HG03108 (cell line): Measurements from ENCODE around the gene FOXA3.
A peak's percentile ranks its signal among the peaks of the same experiment; 100 is the strongest.
"Not testable (repeated sequence)": the region's sequence is repeated elsewhere in the genome, so short reads cannot be mapped to it uniquely, and the experiment has no call there.

ENCODE experiments used
- ATAC-seq: cut with Tn5 transposase; IDR thresholded peaks from one replicate; pipeline ENCODE4 v1.9.1; 2021; ENCODE audit warnings: moderate library complexity; ENCODE audit not compliant: unreplicated experiment

Gene FOXA3

DNA sequence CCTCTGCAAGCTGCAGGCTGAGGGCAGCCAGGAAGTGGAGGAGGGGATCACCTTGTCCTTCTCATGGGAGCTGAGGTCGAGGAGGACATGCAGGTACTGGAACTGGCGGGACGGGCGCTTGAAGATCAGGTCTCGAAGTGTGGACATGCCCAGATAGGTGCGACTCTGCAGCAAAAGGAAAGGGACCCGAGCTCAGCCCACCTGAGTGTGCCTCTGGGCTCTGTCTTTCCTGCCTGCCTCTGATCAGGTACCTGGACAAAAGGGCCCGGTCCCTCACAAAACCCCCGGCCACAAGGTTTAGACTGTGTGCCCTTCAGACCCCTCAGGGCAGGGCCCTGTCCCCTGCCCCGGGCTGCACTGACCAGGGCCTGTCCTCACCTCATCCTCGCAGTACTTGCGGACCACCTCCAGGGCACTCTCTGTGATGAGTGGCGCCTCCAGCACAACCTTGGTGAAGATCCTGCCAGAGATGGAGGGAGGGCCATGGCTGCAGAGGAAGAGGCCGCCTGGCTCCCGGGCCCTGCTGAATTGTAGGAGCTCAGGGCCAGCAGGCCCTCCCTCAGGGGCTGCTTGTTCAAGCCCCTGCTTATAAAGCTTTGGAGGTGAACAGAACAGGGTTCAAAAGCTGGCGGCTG, 36.5 kb upstream of the FOXA3 start:
- no peak for ATAC-seq

- ATAC-seq, result no peak
Observed at GRCh38 chr19:45828523-45828922, 35.6 kb upstream of the FOXA3 start.

DNA sequence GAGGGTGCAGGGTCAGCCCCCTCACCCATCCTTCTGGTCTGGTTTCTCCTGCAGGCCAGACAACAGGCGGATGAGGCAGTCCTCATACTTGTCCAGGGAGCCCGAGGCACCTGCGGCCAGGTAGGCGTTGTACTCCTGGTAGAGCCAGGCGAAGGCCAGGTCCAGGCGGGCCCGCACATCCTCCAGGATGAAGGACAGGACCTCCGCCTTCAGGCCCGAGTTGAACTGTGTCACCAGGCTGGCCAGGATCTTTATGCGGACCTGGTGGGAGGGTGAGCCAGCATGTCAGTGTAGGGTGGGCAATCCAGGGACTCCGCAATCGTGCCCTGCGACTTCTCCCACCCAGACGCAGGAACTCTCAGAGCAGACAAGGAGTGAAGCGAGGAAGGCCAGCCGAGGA, 35.2 kb upstream of the FOXA3 start:
- ATAC-seq, result no peak

- ATAC-seq, result no peak
Observed at GRCh38 chr19:45834970-45835369, 29.2 kb upstream of the FOXA3 start.

GRCh38 chr19:45842198-45842597, 21.9 kb upstream of the FOXA3 start:
- no peak for ATAC-seq

- no peak for ATAC-seq
Observed at GRCh38 chr19:45847663-45848062, 16.5 kb upstream of the FOXA3 start.

DNA sequence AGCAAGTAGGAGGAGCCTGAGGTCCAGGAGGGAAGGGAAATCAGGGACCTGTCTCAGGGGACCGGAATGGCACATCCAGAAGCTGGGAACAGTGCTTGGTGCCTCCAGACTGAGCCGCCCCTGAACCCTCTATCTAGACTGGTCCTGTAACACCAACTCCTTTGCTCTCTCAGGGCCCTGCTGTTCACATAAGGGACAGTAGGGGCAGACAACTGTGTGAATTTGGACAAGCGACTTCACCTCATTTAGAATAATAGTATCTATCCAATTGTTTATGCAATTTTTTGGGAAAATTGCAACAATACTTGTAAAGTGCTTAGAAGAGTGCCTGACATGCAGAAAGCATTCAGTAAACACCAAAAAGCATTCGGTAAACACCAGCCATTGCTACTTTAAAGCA, 15.2 kb upstream of the FOXA3 start:
- ATAC-seq, result no peak

DNA sequence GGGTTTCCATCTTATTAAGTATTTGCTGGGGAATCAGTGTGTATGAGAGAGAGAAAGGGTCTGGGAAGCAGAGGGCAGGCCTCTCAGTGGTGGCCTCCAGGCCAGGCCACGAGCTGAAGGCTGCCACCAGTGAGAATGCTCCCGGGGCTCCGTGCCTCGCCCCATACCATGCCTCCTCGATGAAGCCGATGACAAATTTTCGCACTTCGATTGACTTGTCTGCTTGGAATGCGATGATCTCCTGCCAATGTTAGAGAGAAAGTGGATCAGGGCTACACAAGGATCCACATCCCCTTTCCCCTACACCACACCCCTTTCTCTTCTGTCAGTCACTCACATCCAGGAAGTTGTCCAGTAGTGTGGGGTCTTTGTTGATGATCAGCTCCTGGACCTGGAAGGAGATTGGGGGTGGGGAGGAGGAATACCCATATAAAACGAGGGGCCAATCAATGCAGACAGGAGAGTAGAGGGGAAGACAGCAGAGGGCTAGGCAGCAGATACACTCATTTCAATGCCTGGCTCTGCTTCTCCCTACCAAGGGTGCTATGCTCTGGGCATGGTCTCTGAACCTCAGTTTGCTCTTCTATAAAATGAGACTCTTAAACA, 11.9 kb upstream of the FOXA3 start:
- ATAC-seq, result no peak

DNA sequence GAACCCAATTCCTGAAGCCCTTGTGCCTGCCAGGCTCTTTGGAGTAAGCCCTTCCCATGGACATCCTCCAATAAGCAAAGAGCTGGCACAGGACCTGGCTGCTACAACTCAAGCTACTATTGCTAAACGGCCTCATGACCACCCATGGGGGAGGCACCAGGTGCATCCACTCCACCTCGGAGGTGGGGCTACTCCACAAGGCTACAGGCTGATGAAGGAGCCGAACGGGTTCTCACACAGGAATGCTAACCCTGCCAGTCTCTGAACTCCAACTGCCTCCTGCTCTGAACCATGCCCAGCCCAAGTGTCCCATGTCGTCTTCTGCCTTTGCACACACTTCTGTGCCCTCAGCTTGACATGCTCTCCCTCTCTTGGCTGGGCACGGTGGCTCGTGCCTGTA, 11.1 kb upstream of the FOXA3 start:
- ATAC-seq, result no peak

GRCh38 chr19:45854167-45854778, 9.9 kb upstream of the FOXA3 start:
- no peak for ATAC-seq

DNA sequence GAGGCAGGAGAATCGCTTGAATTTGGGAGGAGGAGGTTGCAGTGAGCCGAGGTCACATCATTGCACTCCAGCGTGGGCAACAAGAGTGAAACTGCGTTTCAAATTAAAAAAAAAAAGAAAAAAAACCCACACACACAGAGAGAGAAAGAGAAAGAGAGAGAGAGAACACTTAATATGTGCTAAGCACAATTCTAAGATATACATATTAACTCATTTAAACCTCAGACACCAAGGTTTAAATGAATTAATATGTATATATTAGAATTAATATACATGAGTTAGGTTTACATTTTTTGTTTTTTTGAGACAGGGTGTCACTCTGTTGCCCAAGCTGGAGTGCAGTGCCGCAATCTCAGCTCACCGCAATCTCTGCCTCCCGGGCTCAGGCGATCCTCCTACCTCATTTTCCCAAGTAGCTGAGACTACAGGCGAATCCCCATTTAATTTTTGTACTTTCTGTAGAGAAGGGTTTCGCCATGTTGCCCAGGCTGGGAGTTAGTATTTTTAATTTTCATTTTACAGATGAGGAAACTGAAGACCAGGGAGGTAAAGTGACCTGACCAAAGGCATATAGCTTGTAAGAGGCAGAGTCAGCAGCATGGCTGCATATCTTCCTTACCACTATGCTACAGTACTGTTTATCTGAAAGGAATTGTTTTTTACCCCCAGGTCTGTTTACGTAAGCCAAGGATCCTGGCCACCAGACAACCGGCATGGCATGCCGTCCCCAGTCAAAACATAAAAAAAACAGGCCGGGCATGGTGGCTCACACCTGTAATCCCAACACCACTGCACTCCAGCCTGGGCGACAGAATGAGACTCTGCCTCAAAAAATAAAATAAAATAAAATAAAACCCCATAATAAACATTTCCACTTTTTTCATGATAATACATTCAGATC, 3.5 kb upstream of the FOXA3 start:
- no peak for ATAC-seq

DNA sequence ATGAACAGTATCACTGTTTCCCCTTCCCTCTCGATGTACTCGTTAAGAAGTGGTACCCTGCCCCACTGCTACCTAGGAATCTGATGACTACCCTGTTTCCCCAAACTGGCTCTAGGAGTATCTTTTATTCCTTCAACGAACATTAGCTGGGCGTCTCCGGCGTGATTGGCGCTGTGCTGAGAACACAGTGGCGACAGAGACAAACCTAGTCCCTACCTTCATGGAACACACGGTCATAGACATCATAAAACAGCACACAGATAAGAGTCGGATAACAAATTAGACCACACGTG, 1.9 kb upstream of the FOXA3 start:
- ATAC-seq, result no peak

- peak; percentile 93 for ATAC-seq
Observed at GRCh38 chr19:45862564-45863334, 1.4 kb upstream of the FOXA3 start, which contains the start of gene SYMPK. Gene SYMPK (minus strand): TSS chr19:45863147. CDS start chr19:45854495, 8,652 bp downstream.

DNA sequence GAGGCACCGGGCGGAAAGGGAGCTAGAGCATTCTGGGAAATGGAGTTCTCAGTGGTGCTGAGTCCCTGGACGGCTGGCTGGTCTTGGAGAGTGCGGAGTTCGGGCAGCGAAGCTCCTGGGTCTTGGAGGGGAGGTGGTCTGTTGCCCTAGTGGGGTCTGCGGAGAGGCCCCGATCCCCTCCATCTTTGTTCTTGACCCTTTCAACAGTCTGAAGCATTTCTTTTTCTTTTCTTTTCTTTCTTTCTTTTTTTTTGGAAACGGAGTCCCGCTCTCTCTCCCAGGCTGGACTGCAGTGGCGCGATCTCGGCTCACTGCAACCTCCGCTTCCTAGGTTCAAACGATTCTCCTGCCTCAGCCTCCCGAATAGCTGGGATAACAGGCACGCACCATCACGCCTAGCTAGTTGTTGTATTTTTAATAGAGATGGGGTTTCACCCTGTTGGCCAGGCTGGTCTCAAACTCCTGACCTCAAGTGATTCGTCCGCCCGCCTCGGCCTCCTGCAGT, 739 bp upstream of the FOXA3 start:
- no peak for ATAC-seq

DNA sequence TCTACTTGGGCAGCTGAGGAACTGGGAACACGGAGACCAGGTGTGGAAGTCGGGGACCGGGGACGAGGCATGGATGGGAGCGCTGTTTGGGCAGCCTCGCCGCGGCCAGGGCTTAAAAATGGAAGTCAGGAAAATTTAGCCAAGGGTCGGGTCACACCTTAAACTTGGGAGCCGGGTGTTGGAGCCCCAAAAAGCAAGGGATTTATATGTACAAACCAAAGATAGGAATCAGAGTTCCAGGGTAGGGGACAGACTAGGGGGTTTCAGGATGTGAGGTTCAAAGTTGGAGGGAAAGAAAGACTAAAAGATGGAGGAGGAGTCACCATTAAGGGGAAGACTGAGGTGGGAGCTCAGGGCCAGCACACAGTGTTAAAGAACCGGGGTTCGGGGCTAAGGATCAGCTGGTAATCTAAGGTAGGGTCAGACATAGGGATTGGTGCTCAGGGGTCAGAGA, 530 bp downstream of the FOXA3 start:
- no peak for ATAC-seq

DNA sequence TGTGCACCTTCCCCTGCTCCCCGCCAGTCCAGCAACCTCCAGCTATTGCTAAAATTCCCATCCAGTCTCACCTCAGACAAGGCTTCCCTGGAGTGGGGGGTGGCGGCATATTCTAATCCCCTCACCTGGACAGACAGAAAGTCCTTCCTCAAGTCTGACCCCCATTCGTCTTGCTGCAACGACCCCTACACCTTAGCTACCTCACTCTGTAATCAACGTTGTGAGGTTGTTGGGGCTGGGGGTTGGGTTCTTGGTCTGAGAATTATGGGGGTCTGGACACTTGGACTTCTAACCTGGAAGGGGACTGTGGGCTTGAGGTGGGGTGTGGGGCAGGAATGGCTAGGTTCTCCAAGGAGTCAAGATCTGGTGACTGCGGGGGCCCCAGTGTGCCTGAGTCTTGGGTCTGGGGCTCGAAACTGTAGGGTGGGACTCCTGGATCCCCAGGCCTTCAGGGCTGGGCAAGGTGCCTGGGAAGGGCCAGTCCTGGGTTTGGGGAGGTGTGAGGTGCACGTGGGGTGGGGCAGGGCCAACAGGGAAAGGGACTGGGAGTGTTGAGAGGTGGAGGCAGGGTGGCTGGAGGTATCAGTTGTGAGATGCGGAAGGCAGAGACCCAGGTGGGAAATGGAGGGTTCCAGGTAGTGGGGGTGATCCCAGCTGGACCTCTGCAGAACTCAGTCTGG, 1.3 kb downstream of the FOXA3 start:
- ATAC-seq, result no peak

- no peak for ATAC-seq
Observed at GRCh38 chr19:45866400-45867176, 2.5 kb downstream of the FOXA3 start.

GRCh38 chr19:45867241-45867640, 3.1 kb downstream of the FOXA3 start:
- not testable (repeated sequence) for ATAC-seq

DNA sequence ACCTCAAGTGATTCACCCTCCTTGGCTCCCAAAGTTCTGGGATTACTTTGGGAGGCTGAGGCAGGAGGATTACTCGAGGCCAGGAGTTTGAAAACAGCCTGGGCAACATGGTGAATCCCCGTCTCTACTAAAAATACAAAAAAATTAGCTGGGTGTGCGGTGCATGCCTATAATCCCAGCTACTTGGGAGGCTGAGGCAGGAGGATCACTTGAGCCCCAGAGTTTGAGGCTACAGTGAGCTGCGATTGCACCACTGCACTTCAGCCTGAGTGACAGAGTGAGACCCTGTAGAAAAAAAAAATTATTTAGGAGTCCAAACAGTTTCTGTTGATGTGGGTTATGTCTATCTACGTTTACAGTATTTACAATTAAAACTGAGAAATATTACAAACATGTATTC, 6.7 kb downstream of the FOXA3 start:
- ATAC-seq, result no peak
